Ovary (tissue), 9 donors: ENCODE results near the gene ICE2. TPM values are rescaled to one million over a fixed set of nuclear protein-coding genes. Genes with fewer than 3 reads are reported as not detected.

Experiments used
- DNase-seq, 5 donors: peaks; one replicate each; pipeline ENCODE4 v3.0.0-alpha.2; 2019 to 2020
- H3K27ac ChIP-seq, 2 donors: fragments of 200-600 bp; one replicate each; pipeline versions ENCODE4 v1.5.1 to v1.8.0; 2019 to 2022
- H3K27me3 ChIP-seq: fragments of 200-600 bp; one replicate; pipeline ENCODE4 v1.8.0; 2022
- H3K36me3 ChIP-seq: fragments of 200-600 bp; sonication (generic); one replicate; pipeline ENCODE4 v1.5.1; 2019
- H3K4me1 ChIP-seq: one replicate; pipeline ENCODE4 v1.8.1; 2013; ENCODE audit warnings: mild to moderate bottlenecking, moderate library complexity; ENCODE audit not compliant: insufficient read depth
- H3K4me3 ChIP-seq: fragments of 200-600 bp; sonication (generic); one replicate; pipeline ENCODE4 v1.5.1; 2017
- H3K9me3 ChIP-seq, 2 donors: fragments of 200-600 bp in 1 of 2; sonication (generic) in 1 of 2; one replicate each; pipeline versions ENCODE4 v1.5.1 to v1.8.1; 2013 to 2019; ENCODE audit warnings: mild to moderate bottlenecking in 1 of 2, moderate library complexity in 1 of 2
- CTCF ChIP-seq, 3 donors: fragments of 450-650 bp in 2 of 3; fragments of 200-600 bp in 1 of 3; IDR thresholded peaks; one replicate each; pipeline versions ENCODE4 v1.5.1 to v1.8.0; 2016 to 2022; ENCODE audit warnings: antibody characterized with exemption in 3 of 3, mild to moderate bottlenecking in 1 of 3
- EP300 ChIP-seq: sonication (generic); formaldehyde crosslinking; IDR thresholded peaks from one replicate; pipeline ENCODE4 v1.6.1; 2017; ENCODE audit warnings: antibody characterized with exemption
- POLR2A ChIP-seq: fragments of 450-650 bp; IDR thresholded peaks from one replicate; pipeline ENCODE4 v1.6.1; 2017; ENCODE audit warnings: antibody characterized with exemption, mild to moderate bottlenecking, moderate library complexity
- WGBS, 3 donors: extraction: QIAGEN DNeasy Blood & Tissue Kit in 1 of 3; methylation state at CpG; one replicate each; pipeline versions ENCODE4 v1.1.5 to v1.1.7; 2013 to 2017; 5-methylcytosine and 5-hydroxymethylcytosine counted together
- intact Hi-C, 4 donors: fragments of 100-400 bp; cut with DNase I; formaldehyde crosslinking; loops; one replicate each; pipeline versions ENCODE4 v1.11.0 to v1.15.1; 2022 to 2023
- polyA plus RNA-seq, 2 donors: library from polyadenylated mRNA; stranded (reverse); fragments of 200-250 nt in 1 of 2; fragments of 350-450 nt in 1 of 2; fragmentation: Illumina TruSeq in 1 of 2; extraction: RNeasy Lipid Tissue Mini Kit (QIAGEN cat#74804) in 1 of 2; gene quantifications; one replicate each; pipeline ENCODE4 v1.2.3, GENCODE V29; 2013 to 2014
- total RNA-seq, 7 donors: library from RNA; depleted of rRNA in 2 of 7; stranded (reverse); fragments of >200 nt in 2 of 7; fragmentation: NEBNext Ultra II Directional in 3 of 7; extraction: Animal tissue kit (Norgen Biotek cat#: 25700) in 3 of 7; gene quantifications; one replicate each; pipeline versions ENCODE4 v1.1.0 to v1.2.4, GENCODE V29; 2016 to 2023
- donor health status: DM: no; HTN: no; CAD: no; lungs with moderate emphysema.
- donor health status: DM: no; HTN: no; CAD: no.
- donor health status: Bipolar disorder and iron deficiency.
- donor health status: DM: yes; HTN: yes; CAD: no.
- donor health status: DM: no; HTN: no; CAD: no.
- donor health status: DM: yes; HTN: yes; CAD: no.

The ICE2 gene
- total and polyA plus RNA-seq, 9 donors, result 16.4 to 72.0 (median 53.0) TPM

GRCh38 chr15:60513676-60514075, 34.7 kb upstream of the ICE2 start:
- intact Hi-C loops, result loop anchor here in 2 of 4 donors (5.0 to 10.0 kb wide), 2 partner anchors 1319 to 1321 kb away; no protein-coding TSS in a partner anchor
- 93 to 97% (median 95%) methylated on average over 7 of the region's 7 CpGs for WGBS, 3 donors
- Histone ChIP-seq H3K27ac (no peak overlapping the region), H3K4me3 (no peak overlapping the region), H3K27me3 (no peaks in the 10 kb centered on the region), H3K9me3 (no peaks in the 10 kb centered on the region), H3K36me3 (no peaks in the 10 kb centered on the region), H3K4me1 (no peaks in the 10 kb centered on the region)
- no peak for DNase-seq
- TF ChIP-seq POLR2A, result no peak
- no peak for TF ChIP-seq EP300
- no peak for TF ChIP-seq CTCF (IDR thresholded peaks at IDR 0.05)

- Histone ChIP-seq H3K4me1 (no peaks in the 10 kb centered on the region), H3K36me3 (no peaks in the 10 kb centered on the region), H3K27me3 (no peaks in the 10 kb centered on the region), H3K9me3 (no peaks in the 10 kb centered on the region), H3K4me3 (no peak overlapping the region), H3K27ac (no peak overlapping the region)
- WGBS, 3 donors, result 88 to 96% (median 92%) methylated on average over 4 of the region's 4 CpGs
- DNase-seq, result no peak
- intact Hi-C loops, result loop anchor here in 2 of 4 donors (5.0 to 10.0 kb wide), 2 partner anchors 1319 to 1322 kb away; no protein-coding TSS in a partner anchor
- no peak for TF ChIP-seq POLR2A
- no peak for TF ChIP-seq EP300
- TF ChIP-seq CTCF (IDR thresholded peaks at IDR 0.05), result no peak
These were observed 34.0 kb upstream of the ICE2 start for GRCh38 chr15:60512937-60513336.

GRCh38 chr15:60511351-60512031, 32.5 kb upstream of the ICE2 start:
- intact Hi-C loops, result loop anchor here in 2 of 4 donors (5.0 to 10.0 kb wide), 2 partner anchors 1321 to 1323 kb away; no protein-coding TSS in a partner anchor
- no peak overlapping the region for H3K27ac ChIP-seq

GRCh38 chr15:60510006-60510405, 31.1 kb upstream of the ICE2 start:
- 43 to 61% (median 59%) methylated on average over 5 of the region's 5 CpGs for WGBS, 3 donors
- Histone ChIP-seq H3K4me1 (no peaks in the 10 kb centered on the region), H3K9me3 (no peaks in the 10 kb centered on the region), H3K27me3 (no peaks in the 10 kb centered on the region), H3K36me3 (no peaks in the 10 kb centered on the region), H3K27ac (no peak overlapping the region), H3K4me3 (no peak overlapping the region)
- TF ChIP-seq CTCF (IDR thresholded peaks at IDR 0.05) (no peak), EP300 (no peak), POLR2A (no peak)
- DNase-seq, result no peak
- intact Hi-C loops, result loop anchor here in 2 of 4 donors (5.0 to 10.0 kb wide), 2 partner anchors 1322 to 1325 kb away; no protein-coding TSS in a partner anchor

More at GRCh38 chr15:60511351-60512031, 32.5 kb upstream of the ICE2 start:
- DNase-seq, result no peak
- TF ChIP-seq EP300 (no peak), CTCF (IDR thresholded peaks at IDR 0.05) (no peak)
- H3K36me3 ChIP-seq, result no peaks in the 10 kb centered on the region
- H3K27me3 ChIP-seq, result no peaks in the 10 kb centered on the region
- WGBS, 3 donors, result 27 to 45% (median 39%) methylated on average over 21 of the region's 21 CpGs
- no peak overlapping the region for H3K4me3 ChIP-seq
- H3K4me1 ChIP-seq, result no peaks in the 10 kb centered on the region
- H3K9me3 ChIP-seq, result no peaks in the 10 kb centered on the region
